HG03097 (cell line): ENCODE measurements around the gene MICAL3.
"Not testable (repeated sequence)": the region's sequence is repeated elsewhere in the genome, so short reads cannot be mapped to it uniquely, and the experiment has no call there.

ENCODE experiments used
- ATAC-seq: cut with Tn5 transposase; IDR thresholded peaks from one replicate; pipeline ENCODE4 v1.9.1; 2021; ENCODE audit not compliant: unreplicated experiment, low FRiP score

Gene MICAL3

DNA sequence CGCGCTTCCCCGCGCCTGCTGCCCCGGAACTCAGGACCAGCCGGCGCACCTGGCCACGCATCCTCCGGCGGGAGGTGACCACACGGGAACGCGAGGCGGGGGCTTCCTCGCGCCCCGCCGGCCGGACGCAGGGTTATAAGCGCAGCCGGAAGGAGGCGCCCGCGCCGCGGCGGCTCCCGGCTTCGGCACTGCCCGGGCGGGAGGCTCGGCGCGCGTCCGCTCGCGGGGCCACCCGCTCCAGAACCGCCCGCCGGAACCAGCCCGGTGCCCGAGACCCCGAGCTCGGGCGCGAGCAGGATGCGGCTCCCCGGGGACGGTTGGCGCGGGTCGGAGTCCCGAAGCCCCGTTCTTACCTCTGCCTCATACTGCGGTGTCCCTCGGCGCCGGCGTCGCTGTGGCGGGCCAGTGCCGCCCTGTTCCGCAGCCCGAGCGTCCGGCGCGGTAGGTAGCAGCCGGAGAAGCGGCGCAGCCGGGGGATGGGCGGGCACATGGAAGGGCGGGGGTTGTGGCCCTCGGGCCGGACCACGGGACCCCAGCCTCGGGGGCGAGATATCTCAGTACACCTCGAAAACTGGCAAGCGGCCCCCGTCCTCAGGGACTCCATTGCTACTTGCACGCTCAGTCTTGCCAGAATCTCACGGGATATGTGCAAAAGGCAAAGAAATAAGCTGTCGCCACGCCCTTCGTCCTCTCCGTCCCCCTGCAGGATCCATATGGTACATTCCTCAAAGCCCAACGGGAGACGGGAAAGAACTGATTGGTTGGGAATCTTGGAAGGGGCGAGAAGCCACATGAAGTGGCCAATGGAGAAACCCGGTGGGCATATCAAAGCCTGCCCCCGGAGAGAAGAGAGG lies 23.1 kb downstream of the MICAL3 start:
- no peak for ATAC-seq

DNA sequence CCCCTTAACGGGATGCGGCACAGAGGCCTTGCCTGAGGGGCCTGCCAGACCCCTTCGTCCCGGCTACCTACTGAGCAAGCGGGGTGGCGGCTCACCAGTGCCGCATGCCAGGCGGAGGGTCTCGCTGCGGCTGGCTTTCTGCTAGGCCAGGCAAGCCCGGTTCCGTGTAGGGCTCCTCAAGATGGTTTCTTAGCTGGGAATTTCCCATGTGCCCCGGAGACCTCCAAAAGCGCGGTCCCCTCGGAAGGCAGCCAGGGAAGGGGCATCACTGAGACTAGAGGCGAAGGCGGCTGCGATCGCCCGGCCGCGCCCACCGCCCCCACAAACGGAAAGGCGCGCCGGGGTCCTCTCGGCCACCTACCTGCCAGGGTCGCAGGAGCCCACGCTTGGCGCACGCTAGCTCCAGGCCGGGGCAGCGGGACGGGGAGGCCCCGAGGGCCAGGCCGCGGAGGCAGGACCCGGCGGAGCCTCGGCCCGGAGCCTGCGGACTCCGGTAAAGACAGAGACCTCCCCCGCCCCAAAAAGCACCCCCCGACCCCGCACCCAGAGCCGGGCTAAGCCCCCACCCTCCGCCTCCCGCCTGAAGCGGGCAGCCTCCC lies 23.8 kb downstream of the MICAL3 start:
- ATAC-seq: no peak

- ATAC-seq: no peak
These were observed 24.5 kb downstream of the MICAL3 start for GRCh38 chr22:17999851-18000250.

- ATAC-seq: no peak
These were observed 25.4 kb downstream of the MICAL3 start for GRCh38 chr22:17998913-17999312.

DNA sequence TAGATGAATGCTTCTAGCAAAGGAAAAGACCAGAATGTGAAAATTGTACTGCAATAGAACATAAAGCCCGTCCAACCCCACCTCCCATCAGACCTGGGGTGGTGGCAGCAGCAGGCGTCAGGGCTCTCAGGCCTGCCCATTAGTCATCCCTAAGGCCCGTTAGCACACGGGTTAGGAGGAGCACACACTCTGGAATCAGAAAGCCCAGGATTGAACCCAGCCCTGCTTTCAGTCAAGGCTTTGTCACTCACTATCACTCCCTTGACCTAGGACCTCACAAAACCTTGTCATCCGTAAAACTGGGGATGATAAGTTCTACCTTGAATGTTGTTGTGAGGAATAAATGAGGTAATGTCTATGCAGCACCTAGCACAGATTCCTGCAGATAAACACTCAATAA lies 26.9 kb downstream of the MICAL3 start:
- ATAC-seq: no peak

DNA sequence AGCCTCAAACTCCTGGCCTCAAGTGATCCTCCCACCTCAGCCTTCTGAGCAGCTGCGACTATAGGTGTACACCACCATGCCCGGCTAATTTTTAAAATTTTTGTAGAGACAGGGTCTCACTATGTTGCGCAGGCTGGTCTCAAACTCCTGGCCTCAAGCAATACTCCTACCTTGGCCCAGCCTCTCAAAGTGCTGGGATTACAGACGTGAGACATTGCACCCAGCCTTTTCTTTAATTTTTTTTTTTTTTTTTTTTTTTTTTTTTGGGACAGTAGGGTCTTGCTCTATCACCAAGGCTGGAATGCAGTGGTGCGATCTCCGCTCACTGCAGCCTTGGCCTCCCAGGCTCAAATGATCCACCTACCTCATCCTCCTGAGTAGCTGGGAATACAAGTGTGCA lies 29.1 kb downstream of the MICAL3 start:
- ATAC-seq: not testable (repeated sequence)

GRCh38 chr22:17994424-17995108 lies 29.8 kb downstream of the MICAL3 start:
- no peak for ATAC-seq

GRCh38 chr22:17992976-17993375 lies 31.4 kb downstream of the MICAL3 start:
- ATAC-seq: not testable (repeated sequence)

- not testable (repeated sequence) for ATAC-seq
These were observed 32.4 kb downstream of the MICAL3 start for GRCh38 chr22:17991992-17992391.

DNA sequence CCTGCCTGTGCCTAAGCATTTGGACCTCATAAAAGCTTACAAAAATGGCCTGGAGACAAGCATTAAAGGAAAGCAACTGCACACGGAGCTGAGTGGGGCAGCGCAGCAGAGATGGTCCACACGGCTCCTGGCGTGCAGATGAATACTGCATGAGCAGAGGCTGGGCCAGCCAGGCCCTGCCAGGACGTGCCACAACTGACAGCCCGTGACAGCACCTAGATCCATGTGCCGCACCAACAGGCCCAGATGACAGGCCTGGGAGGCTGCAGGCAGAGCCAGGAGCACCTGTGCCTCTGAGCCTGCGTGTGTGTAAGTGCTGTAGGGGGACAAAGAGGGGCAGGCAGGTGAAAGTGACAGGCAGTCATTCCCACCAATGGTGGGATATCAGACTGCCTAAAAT lies 33.4 kb downstream of the MICAL3 start:
- ATAC-seq: no peak

DNA sequence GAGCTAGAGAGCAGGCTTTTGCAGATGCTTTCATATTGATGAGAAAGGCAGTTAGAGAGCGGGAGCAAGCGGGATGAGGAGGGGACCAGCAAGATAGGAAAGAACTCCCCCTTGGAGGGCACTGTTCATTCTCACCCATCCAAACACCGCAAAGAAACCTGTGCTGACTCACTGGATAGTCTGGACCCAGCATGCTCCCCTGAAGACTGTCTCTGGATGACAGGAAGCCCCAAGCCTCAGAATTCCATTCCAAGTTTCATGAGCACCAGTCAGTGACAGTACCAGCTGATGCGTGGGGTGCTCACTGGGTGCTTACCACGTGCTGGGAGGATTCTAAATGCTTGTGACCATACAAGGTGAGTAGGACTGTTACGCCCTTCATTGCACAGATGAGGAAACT lies 34.2 kb downstream of the MICAL3 start:
- no peak for ATAC-seq

- no peak for ATAC-seq
These were observed 35.4 kb downstream of the MICAL3 start for GRCh38 chr22:17988800-17989513.

GRCh38 chr22:17985606-17986005 lies 38.8 kb downstream of the MICAL3 start:
- no peak for ATAC-seq

DNA sequence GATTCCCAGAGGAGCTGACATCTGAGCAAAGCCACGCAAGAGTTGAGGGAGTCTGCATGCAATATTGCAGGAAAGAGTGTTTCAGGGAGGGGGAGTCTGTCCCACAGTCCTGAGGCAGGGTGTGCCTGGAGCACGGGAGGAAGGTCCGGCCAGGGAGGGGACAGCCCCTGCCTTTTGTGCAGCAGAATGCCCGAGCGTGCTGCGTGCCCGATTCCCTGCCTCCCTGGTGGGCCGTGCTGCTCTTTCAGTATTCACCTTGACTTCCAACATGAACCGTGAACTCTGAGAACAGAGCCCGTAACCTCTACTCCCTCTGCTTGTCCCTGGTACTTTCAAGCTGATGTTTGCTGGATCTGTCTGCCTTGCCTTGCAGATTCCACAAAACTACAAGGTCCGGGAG lies 39.3 kb downstream of the MICAL3 start:
- not testable (repeated sequence) for ATAC-seq

- ATAC-seq: no peak
These were observed 40.2 kb downstream of the MICAL3 start for GRCh38 chr22:17984114-17984513.

DNA sequence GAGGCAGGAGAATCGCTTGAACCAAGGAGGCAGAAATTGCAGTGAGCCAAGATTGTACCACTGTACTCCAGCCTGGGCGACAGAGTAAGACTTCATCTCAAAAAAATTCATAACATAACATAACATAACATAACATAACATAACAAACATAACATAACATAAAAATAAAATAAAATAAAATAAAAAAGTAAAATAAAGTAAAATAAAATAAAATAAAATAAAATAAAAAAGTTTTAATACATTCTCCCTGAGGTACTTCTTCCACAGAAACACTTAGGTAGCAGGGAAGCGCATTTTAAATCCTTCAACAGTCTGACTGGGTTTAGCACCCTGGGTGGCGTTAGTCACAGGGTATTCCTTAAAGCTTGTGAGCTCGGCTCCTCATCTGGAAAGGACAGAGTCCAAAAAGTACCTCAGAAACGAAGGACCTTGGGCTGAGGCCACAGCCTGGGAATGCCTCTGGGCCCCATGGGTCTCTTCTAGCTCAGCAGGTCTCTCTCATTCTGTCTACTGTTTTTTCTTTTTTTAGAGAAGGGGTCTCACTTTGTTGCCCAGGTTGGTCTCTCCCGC lies 41.7 kb downstream of the MICAL3 start:
- no peak for ATAC-seq

DNA sequence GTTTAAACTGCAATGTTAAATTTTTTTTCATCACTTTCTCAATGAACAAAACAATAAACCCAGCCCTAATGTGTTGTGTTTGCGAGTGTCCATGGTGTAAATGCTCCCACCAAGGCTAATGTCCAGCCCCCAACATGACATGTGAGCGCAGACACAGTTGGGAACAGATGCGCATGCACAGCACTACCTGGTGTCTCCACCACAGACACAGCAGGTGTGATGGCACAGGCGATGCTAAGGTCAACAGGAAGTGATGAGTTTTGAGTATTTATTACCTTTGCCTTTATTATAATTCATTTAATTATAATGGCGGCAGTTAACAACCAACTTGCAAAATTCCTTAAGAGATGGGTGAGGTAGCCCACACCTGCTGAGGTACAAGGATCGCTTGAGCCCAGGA lies 42.9 kb downstream of the MICAL3 start:
- no peak for ATAC-seq

GRCh38 chr22:17980638-17981051 lies 43.7 kb downstream of the MICAL3 start:
- no peak for ATAC-seq

GRCh38 chr22:17980015-17980590 lies 44.3 kb downstream of the MICAL3 start:
- ATAC-seq: no peak

- ATAC-seq: no peak
These were observed 46.3 kb downstream of the MICAL3 start for GRCh38 chr22:17978027-17978426.
